ENCODE measurements around the gene HOXD13. TPM values are rescaled to one million over a fixed set of nuclear protein-coding genes. Genes with fewer than 3 reads are reported as not detected.
A peak's percentile ranks its signal among the peaks of the same experiment; 100 is the strongest.

HOXD13 gene
- total RNA-seq, 1 donor from 2014 or later, result not detected

GRCh38 chr2:176137906-176138305, 45.4 kb downstream of the HOXD13 start:
- Histone ChIP-seq H3K36me3 (no peaks in the 10 kb centered on the region), H3K9me3 (replicated peaks) (no peaks in the 10 kb centered on the region), H3K27ac (replicated peaks) (no peak overlapping the region), H3K27me3 (ENCODE audit: low read depth) (peaks cover 100% of the 10 kb centered on the region), H3K4me3 (peak overlapping the region; percentile 64), H3K4me1 (peaks cover 27% of the 10 kb centered on the region)
- no peak for DNase-seq
- TF ChIP-seq CTCF (IDR thresholded peaks at IDR 0.05; ENCODE audit: borderline replicate concordance), result no peak
- intact Hi-C loops (cut with micrococcal nuclease), result loop anchor here (5.0 to 10.0 kb wide), 3 partner anchors 414 to 677 kb away; no protein-coding TSS in a partner anchor

DNA sequence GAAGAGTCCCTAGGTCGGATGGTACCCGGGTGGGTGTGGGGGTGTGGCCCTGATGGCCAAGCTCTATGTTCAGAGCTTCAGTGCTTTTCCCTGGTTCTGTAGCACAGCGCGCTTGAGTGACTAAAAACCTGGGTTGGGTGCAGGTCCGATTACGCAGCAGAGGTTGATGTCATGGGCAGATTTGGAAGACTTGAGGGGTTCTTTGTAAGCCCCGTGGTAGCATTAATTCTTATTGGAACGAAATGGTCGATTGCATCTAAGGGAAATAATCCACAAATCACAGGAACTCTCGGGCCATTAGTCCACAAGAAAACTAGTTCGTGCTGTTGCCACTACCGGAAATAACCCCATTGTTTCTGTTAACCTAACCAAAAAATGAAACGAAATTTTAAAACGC, 46.0 kb downstream of the HOXD13 start:
- Histone ChIP-seq H3K4me3 (no peak overlapping the region), H3K27me3 (ENCODE audit: low read depth) (peaks cover 100% of the 10 kb centered on the region), H3K36me3 (no peaks in the 10 kb centered on the region), H3K9me3 (replicated peaks) (no peaks in the 10 kb centered on the region), H3K4me1 (peaks cover 27% of the 10 kb centered on the region), H3K27ac (replicated peaks) (peak overlapping the region; percentile 45)
- TF ChIP-seq CTCF (IDR thresholded peaks at IDR 0.05; ENCODE audit: borderline replicate concordance), result no peak
- DNase-seq, result no peak
- intact Hi-C loops (cut with micrococcal nuclease), result loop anchor here (5.0 to 10.0 kb wide), 3 partner anchors 414 to 676 kb away; no protein-coding TSS in a partner anchor

DNA sequence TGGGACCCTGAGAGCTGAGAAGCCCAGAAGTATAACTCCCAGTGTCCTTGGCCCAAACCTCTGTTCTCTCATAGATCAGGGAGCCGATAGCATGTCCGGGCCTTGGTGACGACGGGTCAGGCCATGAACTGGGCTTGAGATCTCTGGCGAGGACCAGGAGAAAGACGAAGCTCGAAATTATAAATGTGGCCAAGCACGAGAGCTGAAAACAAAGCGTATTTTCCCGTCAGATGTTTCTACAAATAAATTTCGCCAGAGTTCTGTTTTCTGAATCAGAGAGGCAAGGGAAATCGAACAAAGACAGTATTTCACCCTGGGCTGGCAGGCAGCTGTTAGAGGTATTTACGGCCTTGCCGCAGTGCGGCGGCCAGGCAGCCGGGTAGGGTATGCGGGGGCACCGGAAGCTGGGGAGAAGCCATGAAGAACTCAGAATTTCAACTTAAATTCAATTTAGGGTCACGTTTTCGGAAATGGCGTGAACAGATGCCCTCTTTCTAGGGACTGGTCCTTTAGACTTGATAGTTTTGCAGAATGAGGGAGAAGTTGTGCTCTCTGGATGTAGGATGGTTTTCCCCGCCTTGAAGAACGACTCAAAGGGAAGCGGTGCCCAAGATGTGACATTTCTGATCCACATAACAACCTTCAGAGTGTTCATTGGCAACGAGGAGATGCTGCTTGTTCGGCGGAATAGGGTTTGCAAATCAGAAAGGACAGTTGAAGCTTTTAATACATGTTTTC, 46.6 kb downstream of the HOXD13 start:
- Histone ChIP-seq H3K4me3 (peak overlapping the region; percentile 63), H3K36me3 (no peaks in the 10 kb centered on the region), H3K4me1 (peaks cover 27% of the 10 kb centered on the region), H3K27me3 (ENCODE audit: low read depth) (peaks cover 100% of the 10 kb centered on the region), H3K27ac (replicated peaks) (peak overlapping the region; percentile 45), H3K9me3 (replicated peaks) (no peaks in the 10 kb centered on the region)
- intact Hi-C loops (cut with micrococcal nuclease), result loop anchor here (5.0 to 10.0 kb wide), 3 partner anchors 413 to 676 kb away; no protein-coding TSS in a partner anchor
- no peak for TF ChIP-seq CTCF (IDR thresholded peaks at IDR 0.05; ENCODE audit: borderline replicate concordance)
- DNase-seq, result no peak

GRCh38 chr2:176139661-176140512, 47.4 kb downstream of the HOXD13 start:
- Histone ChIP-seq H3K36me3 (no peaks in the 10 kb centered on the region), H3K4me3 (peak overlapping the region; percentile 63), H3K27ac (replicated peaks) (peak overlapping the region; percentile 45), H3K4me1 (peaks cover 27% of the 10 kb centered on the region), H3K27me3 (ENCODE audit: low read depth) (peaks cover 100% of the 10 kb centered on the region), H3K9me3 (replicated peaks) (no peaks in the 10 kb centered on the region)
- intact Hi-C loops (cut with micrococcal nuclease), result loop anchor here (5.0 to 10.0 kb wide), 5 partner anchors 312 to 675 kb away; no protein-coding TSS in a partner anchor
- TF ChIP-seq CTCF (IDR thresholded peaks at IDR 0.05; ENCODE audit: borderline replicate concordance), result no peak
- DNase-seq, result no peak

DNA sequence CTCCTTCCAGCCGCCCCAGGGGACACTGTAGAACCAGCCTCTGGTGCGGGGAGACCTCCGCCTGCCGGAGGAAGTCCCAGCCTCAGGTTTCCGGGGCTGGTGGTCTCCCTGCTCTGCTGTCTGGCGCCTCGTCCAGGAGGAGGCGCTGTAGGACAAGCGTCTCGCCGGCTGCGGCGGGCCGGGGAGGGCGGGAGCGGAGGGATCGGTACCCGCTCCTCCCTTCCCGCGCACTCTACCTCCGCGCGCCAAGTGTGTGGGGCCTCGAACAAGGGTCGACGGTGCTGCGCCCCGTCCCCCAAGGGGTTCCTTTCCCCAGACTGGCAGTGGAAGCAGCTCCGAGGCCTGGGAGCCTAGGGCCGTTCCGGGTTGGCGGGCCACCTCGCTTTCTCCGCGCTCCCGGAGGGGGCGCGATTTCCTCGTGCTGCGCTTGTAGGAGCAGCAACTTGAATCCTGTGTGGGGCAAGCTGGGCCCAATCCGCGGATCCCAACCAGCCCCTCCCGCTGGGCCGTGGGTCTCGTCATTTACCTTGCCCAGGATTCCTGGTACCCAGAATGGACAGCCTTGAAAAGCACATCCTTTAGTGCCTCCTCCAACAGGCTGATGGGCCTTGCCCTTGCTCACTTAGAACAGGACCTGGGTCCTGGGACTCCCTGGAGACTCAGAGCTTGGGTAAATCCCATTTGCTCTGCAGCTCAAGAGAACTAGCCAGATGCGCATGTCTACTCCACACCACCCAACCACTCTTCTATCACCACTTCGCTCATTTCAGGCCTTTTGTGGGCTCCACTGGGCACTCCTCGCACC, 48.2 kb downstream of the HOXD13 start:
- Histone ChIP-seq H3K4me3 (peak overlapping the region; percentile 63), H3K4me1 (peaks cover 27% of the 10 kb centered on the region), H3K9me3 (replicated peaks) (no peaks in the 10 kb centered on the region), H3K36me3 (no peaks in the 10 kb centered on the region), H3K27ac (replicated peaks) (no peak overlapping the region), H3K27me3 (ENCODE audit: low read depth) (peaks cover 100% of the 10 kb centered on the region)
- peak; percentile 59 for DNase-seq
- TF ChIP-seq CTCF (IDR thresholded peaks at IDR 0.05; ENCODE audit: borderline replicate concordance), result peak; percentile 96
- intact Hi-C loops (cut with micrococcal nuclease), result loop anchor here (5.0 kb wide), 2 partner anchors 312 to 512 kb away; no protein-coding TSS in a partner anchor

Measured in left ventricle myocardium inferior (tissue), 1 donor.